HepG2 (cell line): ENCODE results near the gene STK10.

Experiments used
- CEBPB ChIP-seq: IDR thresholded peaks from 2 replicates; pipeline ENCODE4 v1.6.1; 2011; ENCODE audit warnings: low read depth, low read length, improper control_type of control experiment, borderline replicate concordance
- GTF2F1 ChIP-seq: fragments of 150-350 bp; IDR thresholded peaks from 2 replicates; pipeline ENCODE4 v1.6.1; 2014; ENCODE audit warnings: low read length
- JUND ChIP-seq: sonication (generic); formaldehyde crosslinking; IDR thresholded peaks from 2 replicates; pipeline ENCODE4 v1.8.0; 2022; ENCODE audit warnings: mild to moderate bottlenecking, missing genetic modification reagents
- SIN3A ChIP-seq: IDR thresholded peaks from 2 replicates; pipeline ENCODE4 v1.6.1; 2011; ENCODE audit warnings: low read depth, mild to moderate bottlenecking, control low read depth, low read length, borderline replicate concordance
- TAF1 ChIP-seq: sonication (generic); formaldehyde crosslinking; IDR thresholded peaks from 2 replicates; pipeline ENCODE4 v1.4.0; 2020; ENCODE audit warnings: missing genetic modification reagents
- ZFP36L2 ChIP-seq: sonication (generic); formaldehyde crosslinking; IDR thresholded peaks from 2 replicates; pipeline ENCODE4 v1.4.0; 2020; ENCODE audit warnings: missing genetic modification reagents
- ZNF766 ChIP-seq: sonication (generic); formaldehyde crosslinking; IDR thresholded peaks from 2 replicates; pipeline ENCODE4 v1.5.0; 2020; ENCODE audit warnings: missing genetic modification reagents, borderline replicate concordance
- TF ChIP-seq, protein P1 (sequence below): sonication (generic); formaldehyde crosslinking; IDR thresholded peaks from 2 replicates; pipeline ENCODE4 v1.5.1; 2020; ENCODE audit warnings: mild to moderate bottlenecking, missing genetic modification reagents, moderate library complexity
- TF ChIP-seq, protein P2 (sequence below): IDR thresholded peaks from 2 replicates; pipeline ENCODE4 v1.6.1; 2012; ENCODE audit warnings: low read length, improper control_type of control experiment
- TF ChIP-seq, protein P3 (sequence below): sonication (generic); formaldehyde crosslinking; IDR thresholded peaks from 2 replicates; pipeline ENCODE4 v1.5.0; 2020; ENCODE audit warnings: mild to moderate bottlenecking, missing genetic modification reagents, moderate library complexity
- TF ChIP-seq, protein P4 (sequence below): sonication (generic); formaldehyde crosslinking; IDR thresholded peaks from 2 replicates; pipeline ENCODE4 v1.8.0; 2022; ENCODE audit warnings: mild to moderate bottlenecking, missing genetic modification reagents, moderate library complexity
- TF ChIP-seq, protein P5 (sequence below): sonication (generic); formaldehyde crosslinking; IDR thresholded peaks from 2 replicates; pipeline ENCODE4 v1.8.0; 2022; ENCODE audit warnings: mild to moderate bottlenecking, missing genetic modification reagents
- TF ChIP-seq, protein P6 (sequence below): sonication (generic); formaldehyde crosslinking; IDR thresholded peaks from 2 replicates; pipeline ENCODE4 v1.5.0; 2020; ENCODE audit warnings: missing genetic modification reagents
- TF ChIP-seq, protein P7 (sequence below): sonication (generic); formaldehyde crosslinking; IDR thresholded peaks from 2 replicates; pipeline ENCODE4 v1.4.0; 2020; ENCODE audit warnings: missing genetic modification reagents, mild to moderate bottlenecking, borderline replicate concordance

DNA sequence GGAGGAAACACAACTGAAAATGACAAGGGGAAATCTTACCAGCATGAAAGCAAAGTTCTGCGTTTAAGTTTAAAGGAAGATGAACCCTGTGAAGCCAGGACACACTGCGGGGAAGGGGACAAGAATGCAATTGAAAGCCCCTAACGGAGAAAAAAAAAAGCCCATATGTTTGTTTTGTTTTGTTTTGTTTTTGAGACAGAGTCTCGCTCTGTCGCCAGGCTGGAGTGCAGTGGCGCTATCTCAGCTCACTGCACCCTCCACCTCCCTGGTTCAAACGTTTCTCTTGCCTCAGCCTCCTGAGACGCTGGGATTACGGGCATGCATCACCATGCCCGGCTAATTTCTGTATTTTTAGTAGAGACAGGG lies 2.9 kb downstream of the STK10 start:
- TF ChIP-seq GTF2F1 (no peak), JUND (no peak), CEBPB (no peak), SIN3A (no peak), TAF1 (CRISPR knock-in tag) (no peak), ZFP36L2 (no peak), ZNF766 (CRISPR knock-in tag) (no peak)
- TF ChIP-seq, protein P1, sequence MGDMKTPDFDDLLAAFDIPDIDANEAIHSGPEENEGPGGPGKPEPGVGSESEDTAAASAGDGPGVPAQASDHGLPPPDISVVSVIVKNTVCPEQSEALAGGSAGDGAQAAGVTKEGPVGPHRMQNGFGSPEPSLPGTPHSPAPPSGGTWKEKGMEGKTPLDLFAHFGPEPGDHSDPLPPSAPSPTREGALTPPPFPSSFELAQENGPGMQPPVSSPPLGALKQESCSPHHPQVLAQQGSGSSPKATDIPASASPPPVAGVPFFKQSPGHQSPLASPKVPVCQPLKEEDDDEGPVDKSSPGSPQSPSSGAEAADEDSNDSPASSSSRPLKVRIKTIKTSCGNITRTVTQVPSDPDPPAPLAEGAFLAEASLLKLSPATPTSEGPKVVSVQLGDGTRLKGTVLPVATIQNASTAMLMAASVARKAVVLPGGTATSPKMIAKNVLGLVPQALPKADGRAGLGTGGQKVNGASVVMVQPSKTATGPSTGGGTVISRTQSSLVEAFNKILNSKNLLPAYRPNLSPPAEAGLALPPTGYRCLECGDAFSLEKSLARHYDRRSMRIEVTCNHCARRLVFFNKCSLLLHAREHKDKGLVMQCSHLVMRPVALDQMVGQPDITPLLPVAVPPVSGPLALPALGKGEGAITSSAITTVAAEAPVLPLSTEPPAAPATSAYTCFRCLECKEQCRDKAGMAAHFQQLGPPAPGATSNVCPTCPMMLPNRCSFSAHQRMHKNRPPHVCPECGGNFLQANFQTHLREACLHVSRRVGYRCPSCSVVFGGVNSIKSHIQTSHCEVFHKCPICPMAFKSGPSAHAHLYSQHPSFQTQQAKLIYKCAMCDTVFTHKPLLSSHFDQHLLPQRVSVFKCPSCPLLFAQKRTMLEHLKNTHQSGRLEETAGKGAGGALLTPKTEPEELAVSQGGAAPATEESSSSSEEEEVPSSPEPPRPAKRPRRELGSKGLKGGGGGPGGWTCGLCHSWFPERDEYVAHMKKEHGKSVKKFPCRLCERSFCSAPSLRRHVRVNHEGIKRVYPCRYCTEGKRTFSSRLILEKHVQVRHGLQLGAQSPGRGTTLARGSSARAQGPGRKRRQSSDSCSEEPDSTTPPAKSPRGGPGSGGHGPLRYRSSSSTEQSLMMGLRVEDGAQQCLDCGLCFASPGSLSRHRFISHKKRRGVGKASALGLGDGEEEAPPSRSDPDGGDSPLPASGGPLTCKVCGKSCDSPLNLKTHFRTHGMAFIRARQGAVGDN (CRISPR knock-in tag): no peak
- TF ChIP-seq, protein P2, sequence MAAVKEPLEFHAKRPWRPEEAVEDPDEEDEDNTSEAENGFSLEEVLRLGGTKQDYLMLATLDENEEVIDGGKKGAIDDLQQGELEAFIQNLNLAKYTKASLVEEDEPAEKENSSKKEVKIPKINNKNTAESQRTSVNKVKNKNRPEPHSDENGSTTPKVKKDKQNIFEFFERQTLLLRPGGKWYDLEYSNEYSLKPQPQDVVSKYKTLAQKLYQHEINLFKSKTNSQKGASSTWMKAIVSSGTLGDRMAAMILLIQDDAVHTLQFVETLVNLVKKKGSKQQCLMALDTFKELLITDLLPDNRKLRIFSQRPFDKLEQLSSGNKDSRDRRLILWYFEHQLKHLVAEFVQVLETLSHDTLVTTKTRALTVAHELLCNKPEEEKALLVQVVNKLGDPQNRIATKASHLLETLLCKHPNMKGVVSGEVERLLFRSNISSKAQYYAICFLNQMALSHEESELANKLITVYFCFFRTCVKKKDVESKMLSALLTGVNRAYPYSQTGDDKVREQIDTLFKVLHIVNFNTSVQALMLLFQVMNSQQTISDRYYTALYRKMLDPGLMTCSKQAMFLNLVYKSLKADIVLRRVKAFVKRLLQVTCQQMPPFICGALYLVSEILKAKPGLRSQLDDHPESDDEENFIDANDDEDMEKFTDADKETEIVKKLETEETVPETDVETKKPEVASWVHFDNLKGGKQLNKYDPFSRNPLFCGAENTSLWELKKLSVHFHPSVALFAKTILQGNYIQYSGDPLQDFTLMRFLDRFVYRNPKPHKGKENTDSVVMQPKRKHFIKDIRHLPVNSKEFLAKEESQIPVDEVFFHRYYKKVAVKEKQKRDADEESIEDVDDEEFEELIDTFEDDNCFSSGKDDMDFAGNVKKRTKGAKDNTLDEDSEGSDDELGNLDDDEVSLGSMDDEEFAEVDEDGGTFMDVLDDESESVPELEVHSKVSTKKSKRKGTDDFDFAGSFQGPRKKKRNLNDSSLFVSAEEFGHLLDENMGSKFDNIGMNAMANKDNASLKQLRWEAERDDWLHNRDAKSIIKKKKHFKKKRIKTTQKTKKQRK: no peak
- TF ChIP-seq, protein P3, sequence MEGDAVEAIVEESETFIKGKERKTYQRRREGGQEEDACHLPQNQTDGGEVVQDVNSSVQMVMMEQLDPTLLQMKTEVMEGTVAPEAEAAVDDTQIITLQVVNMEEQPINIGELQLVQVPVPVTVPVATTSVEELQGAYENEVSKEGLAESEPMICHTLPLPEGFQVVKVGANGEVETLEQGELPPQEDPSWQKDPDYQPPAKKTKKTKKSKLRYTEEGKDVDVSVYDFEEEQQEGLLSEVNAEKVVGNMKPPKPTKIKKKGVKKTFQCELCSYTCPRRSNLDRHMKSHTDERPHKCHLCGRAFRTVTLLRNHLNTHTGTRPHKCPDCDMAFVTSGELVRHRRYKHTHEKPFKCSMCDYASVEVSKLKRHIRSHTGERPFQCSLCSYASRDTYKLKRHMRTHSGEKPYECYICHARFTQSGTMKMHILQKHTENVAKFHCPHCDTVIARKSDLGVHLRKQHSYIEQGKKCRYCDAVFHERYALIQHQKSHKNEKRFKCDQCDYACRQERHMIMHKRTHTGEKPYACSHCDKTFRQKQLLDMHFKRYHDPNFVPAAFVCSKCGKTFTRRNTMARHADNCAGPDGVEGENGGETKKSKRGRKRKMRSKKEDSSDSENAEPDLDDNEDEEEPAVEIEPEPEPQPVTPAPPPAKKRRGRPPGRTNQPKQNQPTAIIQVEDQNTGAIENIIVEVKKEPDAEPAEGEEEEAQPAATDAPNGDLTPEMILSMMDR (CRISPR knock-in tag): no peak
- TF ChIP-seq, protein P4, sequence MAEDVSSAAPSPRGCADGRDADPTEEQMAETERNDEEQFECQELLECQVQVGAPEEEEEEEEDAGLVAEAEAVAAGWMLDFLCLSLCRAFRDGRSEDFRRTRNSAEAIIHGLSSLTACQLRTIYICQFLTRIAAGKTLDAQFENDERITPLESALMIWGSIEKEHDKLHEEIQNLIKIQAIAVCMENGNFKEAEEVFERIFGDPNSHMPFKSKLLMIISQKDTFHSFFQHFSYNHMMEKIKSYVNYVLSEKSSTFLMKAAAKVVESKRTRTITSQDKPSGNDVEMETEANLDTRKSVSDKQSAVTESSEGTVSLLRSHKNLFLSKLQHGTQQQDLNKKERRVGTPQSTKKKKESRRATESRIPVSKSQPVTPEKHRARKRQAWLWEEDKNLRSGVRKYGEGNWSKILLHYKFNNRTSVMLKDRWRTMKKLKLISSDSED (CRISPR knock-in tag): no peak
- TF ChIP-seq, protein P5, sequence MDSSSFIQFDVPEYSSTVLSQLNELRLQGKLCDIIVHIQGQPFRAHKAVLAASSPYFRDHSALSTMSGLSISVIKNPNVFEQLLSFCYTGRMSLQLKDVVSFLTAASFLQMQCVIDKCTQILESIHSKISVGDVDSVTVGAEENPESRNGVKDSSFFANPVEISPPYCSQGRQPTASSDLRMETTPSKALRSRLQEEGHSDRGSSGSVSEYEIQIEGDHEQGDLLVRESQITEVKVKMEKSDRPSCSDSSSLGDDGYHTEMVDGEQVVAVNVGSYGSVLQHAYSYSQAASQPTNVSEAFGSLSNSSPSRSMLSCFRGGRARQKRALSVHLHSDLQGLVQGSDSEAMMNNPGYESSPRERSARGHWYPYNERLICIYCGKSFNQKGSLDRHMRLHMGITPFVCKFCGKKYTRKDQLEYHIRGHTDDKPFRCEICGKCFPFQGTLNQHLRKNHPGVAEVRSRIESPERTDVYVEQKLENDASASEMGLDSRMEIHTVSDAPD (CRISPR knock-in tag): no peak
- TF ChIP-seq, protein P6, sequence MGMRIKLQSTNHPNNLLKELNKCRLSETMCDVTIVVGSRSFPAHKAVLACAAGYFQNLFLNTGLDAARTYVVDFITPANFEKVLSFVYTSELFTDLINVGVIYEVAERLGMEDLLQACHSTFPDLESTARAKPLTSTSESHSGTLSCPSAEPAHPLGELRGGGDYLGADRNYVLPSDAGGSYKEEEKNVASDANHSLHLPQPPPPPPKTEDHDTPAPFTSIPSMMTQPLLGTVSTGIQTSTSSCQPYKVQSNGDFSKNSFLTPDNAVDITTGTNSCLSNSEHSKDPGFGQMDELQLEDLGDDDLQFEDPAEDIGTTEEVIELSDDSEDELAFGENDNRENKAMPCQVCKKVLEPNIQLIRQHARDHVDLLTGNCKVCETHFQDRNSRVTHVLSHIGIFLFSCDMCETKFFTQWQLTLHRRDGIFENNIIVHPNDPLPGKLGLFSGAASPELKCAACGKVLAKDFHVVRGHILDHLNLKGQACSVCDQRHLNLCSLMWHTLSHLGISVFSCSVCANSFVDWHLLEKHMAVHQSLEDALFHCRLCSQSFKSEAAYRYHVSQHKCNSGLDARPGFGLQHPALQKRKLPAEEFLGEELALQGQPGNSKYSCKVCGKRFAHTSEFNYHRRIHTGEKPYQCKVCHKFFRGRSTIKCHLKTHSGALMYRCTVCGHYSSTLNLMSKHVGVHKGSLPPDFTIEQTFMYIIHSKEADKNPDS (CRISPR knock-in tag): no peak
- TF ChIP-seq, protein P7, sequence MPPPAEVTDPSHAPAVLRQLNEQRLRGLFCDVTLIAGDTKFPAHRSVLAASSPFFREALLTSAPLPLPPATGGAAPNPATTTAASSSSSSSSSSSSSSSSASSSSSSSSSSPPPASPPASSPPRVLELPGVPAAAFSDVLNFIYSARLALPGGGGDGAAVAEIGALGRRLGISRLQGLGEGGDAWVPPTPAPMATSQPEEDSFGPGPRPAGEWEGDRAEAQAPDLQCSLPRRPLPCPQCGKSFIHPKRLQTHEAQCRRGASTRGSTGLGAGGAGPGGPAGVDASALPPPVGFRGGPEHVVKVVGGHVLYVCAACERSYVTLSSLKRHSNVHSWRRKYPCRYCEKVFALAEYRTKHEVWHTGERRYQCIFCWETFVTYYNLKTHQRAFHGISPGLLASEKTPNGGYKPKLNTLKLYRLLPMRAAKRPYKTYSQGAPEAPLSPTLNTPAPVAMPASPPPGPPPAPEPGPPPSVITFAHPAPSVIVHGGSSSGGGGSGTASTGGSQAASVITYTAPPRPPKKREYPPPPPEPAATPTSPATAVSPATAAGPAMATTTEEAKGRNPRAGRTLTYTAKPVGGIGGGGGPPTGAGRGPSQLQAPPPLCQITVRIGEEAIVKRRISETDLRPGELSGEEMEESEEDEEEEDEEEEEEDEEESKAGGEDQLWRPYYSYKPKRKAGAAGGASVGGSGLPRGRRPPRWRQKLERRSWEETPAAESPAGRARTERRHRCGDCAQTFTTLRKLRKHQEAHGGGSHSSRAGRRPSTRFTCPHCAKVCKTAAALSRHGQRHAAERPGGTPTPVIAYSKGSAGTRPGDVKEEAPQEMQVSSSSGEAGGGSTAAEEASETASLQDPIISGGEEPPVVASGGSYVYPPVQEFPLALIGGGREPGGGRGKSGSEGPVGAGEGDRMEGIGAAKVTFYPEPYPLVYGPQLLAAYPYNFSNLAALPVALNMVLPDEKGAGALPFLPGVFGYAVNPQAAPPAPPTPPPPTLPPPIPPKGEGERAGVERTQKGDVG (CRISPR knock-in tag): no peak
